Measurements from ENCODE around the gene SULT2B1. TPM values are rescaled to one million over a fixed set of nuclear protein-coding genes. Genes with fewer than 3 reads are reported as not detected.

The SULT2B1 gene
- polyA plus RNA-seq, 1 donor from 2014 or later, result not detected

DNA sequence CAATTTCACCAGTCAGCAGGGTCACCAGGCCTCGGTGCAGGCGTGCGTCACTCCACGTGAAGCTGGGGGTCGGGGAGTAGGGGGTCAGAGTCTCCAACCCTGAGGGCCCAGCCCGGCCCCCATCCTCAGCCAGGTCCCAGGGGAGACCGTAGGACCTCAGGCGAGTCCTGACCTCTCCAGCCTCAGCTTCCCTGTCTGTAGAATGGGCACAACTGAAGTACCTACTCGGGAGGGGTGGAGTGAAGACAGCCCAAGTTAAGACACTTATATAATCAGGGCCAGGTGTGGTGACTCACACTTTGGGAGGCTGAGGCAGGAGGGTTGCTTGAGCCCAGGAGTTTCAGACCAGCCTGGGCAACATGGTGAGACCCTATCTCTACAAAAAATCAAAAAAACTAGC, 51.9 kb downstream of the SULT2B1 start:
- Histone ChIP-seq H4K20me1 (ENCODE audit: insufficient read depth) (no peaks in the 10 kb centered on the region), H3K79me2 (replicated peaks; ENCODE audit: insufficient read depth, low read length) (no peaks in the 10 kb centered on the region)

DNA sequence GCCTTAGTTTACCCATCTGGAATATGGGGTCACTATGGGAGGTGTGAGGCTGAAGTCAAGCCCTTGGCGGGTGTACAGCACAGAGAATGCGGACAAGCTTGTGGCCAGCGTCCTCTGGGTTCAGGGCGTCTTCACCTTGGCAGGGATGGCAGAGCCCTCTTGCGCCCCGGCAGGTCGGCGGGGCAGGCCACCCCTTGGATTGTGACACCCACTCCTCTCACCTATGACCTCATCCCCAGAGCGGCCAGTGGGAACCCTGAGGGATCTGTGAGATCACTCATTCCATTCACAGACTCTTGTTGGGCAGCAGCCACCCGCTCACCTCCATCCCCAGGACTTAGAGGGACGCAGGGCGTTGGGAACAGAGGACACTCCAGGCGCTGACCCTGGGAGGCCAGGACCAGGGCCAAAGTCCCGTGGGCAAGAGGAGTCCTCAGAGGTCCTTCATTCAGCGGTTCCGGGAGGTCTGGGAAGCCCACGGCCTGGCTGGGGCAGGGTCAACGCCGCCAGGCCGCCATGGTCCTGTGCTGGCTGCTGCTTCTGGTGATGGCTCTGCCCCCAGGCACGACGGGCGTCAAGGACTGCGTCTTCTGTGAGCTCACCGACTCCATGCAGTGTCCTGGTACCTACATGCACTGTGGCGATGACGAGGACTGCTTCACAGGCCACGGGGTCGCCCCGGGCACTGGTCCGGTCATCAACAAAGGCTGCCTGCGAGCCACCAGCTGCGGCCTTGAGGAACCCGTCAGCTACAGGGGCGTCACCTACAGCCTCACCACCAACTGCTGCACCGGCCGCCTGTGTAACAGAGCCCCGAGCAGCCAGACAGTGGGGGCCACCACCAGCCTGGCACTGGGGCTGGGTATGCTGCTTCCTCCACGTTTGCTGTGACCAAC, 54.7 kb downstream of the SULT2B1 start, which contains the start of gene SPACA4:
TSS of gene SPACA4 (plus strand) at position 280 of the 896 bp plus-strand sequence. CDS start at position 517, 237 bp downstream.
- no peak within 1 kb of the TSS for H3K9ac ChIP-seq (ENCODE audit: low read length)
- H3K9me2 ChIP-seq (ENCODE audit: insufficient read depth, low read length), result no peaks in the 10 kb centered on the region
- TF ChIP-seq EZH2 (IDR thresholded peaks at IDR 0.05; ENCODE audit: borderline replicate concordance, insufficient read depth, low read length, poor library complexity, severe bottlenecking) (no peak), POLR2AphosphoS5 (IDR thresholded peaks at IDR 0.05) (no peak), MXI1 (conservative IDR thresholded peaks at IDR 0.05; ENCODE audit: poor library complexity, severe bottlenecking) (no peak), SMC3 (conservative IDR thresholded peaks at IDR 0.05; ENCODE audit: poor library complexity) (no peak), EP300 (conservative IDR thresholded peaks at IDR 0.05; ENCODE audit: poor library complexity, severe bottlenecking) (no peak), RAD21 (conservative IDR thresholded peaks at IDR 0.05) (no peak), TAF1 (IDR thresholded peaks at IDR 0.05; ENCODE audit: low read depth) (no peak)
- TF ChIP-seq, protein P1, sequence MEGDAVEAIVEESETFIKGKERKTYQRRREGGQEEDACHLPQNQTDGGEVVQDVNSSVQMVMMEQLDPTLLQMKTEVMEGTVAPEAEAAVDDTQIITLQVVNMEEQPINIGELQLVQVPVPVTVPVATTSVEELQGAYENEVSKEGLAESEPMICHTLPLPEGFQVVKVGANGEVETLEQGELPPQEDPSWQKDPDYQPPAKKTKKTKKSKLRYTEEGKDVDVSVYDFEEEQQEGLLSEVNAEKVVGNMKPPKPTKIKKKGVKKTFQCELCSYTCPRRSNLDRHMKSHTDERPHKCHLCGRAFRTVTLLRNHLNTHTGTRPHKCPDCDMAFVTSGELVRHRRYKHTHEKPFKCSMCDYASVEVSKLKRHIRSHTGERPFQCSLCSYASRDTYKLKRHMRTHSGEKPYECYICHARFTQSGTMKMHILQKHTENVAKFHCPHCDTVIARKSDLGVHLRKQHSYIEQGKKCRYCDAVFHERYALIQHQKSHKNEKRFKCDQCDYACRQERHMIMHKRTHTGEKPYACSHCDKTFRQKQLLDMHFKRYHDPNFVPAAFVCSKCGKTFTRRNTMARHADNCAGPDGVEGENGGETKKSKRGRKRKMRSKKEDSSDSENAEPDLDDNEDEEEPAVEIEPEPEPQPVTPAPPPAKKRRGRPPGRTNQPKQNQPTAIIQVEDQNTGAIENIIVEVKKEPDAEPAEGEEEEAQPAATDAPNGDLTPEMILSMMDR (IDR thresholded peaks at IDR 0.05; ENCODE audit: poor library complexity, severe bottlenecking), result no peak
- TF ChIP-seq, protein P2, sequence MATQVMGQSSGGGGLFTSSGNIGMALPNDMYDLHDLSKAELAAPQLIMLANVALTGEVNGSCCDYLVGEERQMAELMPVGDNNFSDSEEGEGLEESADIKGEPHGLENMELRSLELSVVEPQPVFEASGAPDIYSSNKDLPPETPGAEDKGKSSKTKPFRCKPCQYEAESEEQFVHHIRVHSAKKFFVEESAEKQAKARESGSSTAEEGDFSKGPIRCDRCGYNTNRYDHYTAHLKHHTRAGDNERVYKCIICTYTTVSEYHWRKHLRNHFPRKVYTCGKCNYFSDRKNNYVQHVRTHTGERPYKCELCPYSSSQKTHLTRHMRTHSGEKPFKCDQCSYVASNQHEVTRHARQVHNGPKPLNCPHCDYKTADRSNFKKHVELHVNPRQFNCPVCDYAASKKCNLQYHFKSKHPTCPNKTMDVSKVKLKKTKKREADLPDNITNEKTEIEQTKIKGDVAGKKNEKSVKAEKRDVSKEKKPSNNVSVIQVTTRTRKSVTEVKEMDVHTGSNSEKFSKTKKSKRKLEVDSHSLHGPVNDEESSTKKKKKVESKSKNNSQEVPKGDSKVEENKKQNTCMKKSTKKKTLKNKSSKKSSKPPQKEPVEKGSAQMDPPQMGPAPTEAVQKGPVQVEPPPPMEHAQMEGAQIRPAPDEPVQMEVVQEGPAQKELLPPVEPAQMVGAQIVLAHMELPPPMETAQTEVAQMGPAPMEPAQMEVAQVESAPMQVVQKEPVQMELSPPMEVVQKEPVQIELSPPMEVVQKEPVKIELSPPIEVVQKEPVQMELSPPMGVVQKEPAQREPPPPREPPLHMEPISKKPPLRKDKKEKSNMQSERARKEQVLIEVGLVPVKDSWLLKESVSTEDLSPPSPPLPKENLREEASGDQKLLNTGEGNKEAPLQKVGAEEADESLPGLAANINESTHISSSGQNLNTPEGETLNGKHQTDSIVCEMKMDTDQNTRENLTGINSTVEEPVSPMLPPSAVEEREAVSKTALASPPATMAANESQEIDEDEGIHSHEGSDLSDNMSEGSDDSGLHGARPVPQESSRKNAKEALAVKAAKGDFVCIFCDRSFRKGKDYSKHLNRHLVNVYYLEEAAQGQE (IDR thresholded peaks at IDR 0.05; ENCODE audit: borderline replicate concordance), result no peak
- no peak within 1 kb of the TSS for H3K4me3 ChIP-seq (ENCODE audit: low read length)
- no peaks in the 10 kb centered on the region for H4K20me1 ChIP-seq (ENCODE audit: insufficient read depth)
- H2AFZ ChIP-seq (ENCODE audit: low read depth, low read length), result no peak within 1 kb of the TSS
- no peaks in the 10 kb centered on the region for H3K79me2 ChIP-seq (replicated peaks; ENCODE audit: insufficient read depth, low read length)
- no peak within 1 kb of the TSS for H3K4me2 ChIP-seq (ENCODE audit: low read length)
- H3K9me3 ChIP-seq (ENCODE audit: low read length), result no peaks in the 10 kb centered on the region
- H3K27me3 ChIP-seq (ENCODE audit: insufficient read depth, low read depth, low read length), result no peaks in the 10 kb centered on the region
- H3K36me3 ChIP-seq (ENCODE audit: insufficient read depth, low read length), result no peaks in the 10 kb centered on the region
- H3K27ac ChIP-seq (ENCODE audit: low read length), result no peak within 1 kb of the TSS
- no peaks in the 10 kb centered on the region for H3F3A ChIP-seq (ENCODE audit: insufficient read depth, low read length, poor library complexity, severe bottlenecking)

More for the DNA sequence above, 51.9 kb downstream of the SULT2B1 start:
- Histone ChIP-seq H3K36me3 (ENCODE audit: insufficient read depth, low read length) (no peaks in the 10 kb centered on the region), H3K4me3 (ENCODE audit: low read length) (no peak overlapping the region), H3K9me2 (ENCODE audit: insufficient read depth, low read length) (no peaks in the 10 kb centered on the region), H3K9ac (ENCODE audit: low read length) (no peak overlapping the region), H3K4me2 (ENCODE audit: low read length) (no peak overlapping the region), H3K27ac (ENCODE audit: low read length) (no peak overlapping the region), H3F3A (ENCODE audit: insufficient read depth, low read length, poor library complexity, severe bottlenecking) (no peaks in the 10 kb centered on the region), H2AFZ (ENCODE audit: low read depth, low read length) (no peak overlapping the region), H3K27me3 (ENCODE audit: insufficient read depth, low read depth, low read length) (no peaks in the 10 kb centered on the region), H3K9me3 (ENCODE audit: low read length) (no peaks in the 10 kb centered on the region)
- TF ChIP-seq, protein P1 (IDR thresholded peaks at IDR 0.05; ENCODE audit: poor library complexity, severe bottlenecking), result no peak
- TF ChIP-seq SMC3 (conservative IDR thresholded peaks at IDR 0.05; ENCODE audit: poor library complexity), result no peak
- no peak for TF ChIP-seq RAD21 (conservative IDR thresholded peaks at IDR 0.05)
- no peak for TF ChIP-seq POLR2AphosphoS5 (IDR thresholded peaks at IDR 0.05)
- no peak for TF ChIP-seq MXI1 (conservative IDR thresholded peaks at IDR 0.05; ENCODE audit: poor library complexity, severe bottlenecking)
- TF ChIP-seq EZH2 (IDR thresholded peaks at IDR 0.05; ENCODE audit: borderline replicate concordance, insufficient read depth, low read length, poor library complexity, severe bottlenecking), result no peak
- no peak for TF ChIP-seq EP300 (conservative IDR thresholded peaks at IDR 0.05; ENCODE audit: poor library complexity, severe bottlenecking)
- no peak for TF ChIP-seq TAF1 (IDR thresholded peaks at IDR 0.05; ENCODE audit: low read depth)
- TF ChIP-seq, protein P2 (IDR thresholded peaks at IDR 0.05; ENCODE audit: borderline replicate concordance), result no peak

Measured in neural cell (in vitro differentiated cells).